H1 (cell line): ENCODE measurements around the gene STX16. TPM values are rescaled to one million over a fixed set of nuclear protein-coding genes. Genes with fewer than 3 reads are reported as not detected.

Experiments
- CTCF ChIA-PET: fragments of 300-600 bp; sonication (Branson Sonifier 250); formaldehyde crosslinking; loops from one replicate; lab custom pipeline; 2021; ENCODE audit not compliant: partially characterized antibody; lab: Charles Lee
- POLR2A ChIA-PET: fragments of 300-600 bp; sonication (Branson Sonifier 250); formaldehyde crosslinking; loops from one replicate; lab custom pipeline; 2021; ENCODE audit warnings: inconsistent platforms; ENCODE audit not compliant: partially characterized antibody; lab: Charles Lee
- DNase-seq, 2 experiments: peaks; one replicate each; pipeline versions ENCODE4 v3.0.0 to v3.0.0-alpha.2; 2010 to 2022; ENCODE audit warnings: low spot score in 2 of 2, low read depth in 1 of 2, mixed read lengths in 1 of 2
- FAIRE-seq: peaks from 2 replicates; lab custom pipeline; 2011; peaks lifted over from hg19 to GRCh38; lab: Jason Lieb, UNC
- H2AFZ ChIP-seq: 2 replicates; pipeline ENCODE4 v1.8.1; 2012; ENCODE audit warnings: low read length, inconsistent platforms
- H2AK5ac ChIP-seq: 2 replicates; pipeline ENCODE4 v1.6.1; 2013; ENCODE audit warnings: low read depth, low read length
- H2BK120ac ChIP-seq: replicated peaks from 2 replicates; pipeline ENCODE3; 2013; ENCODE audit warnings: low read depth, low read length, inconsistent platforms
- H2BK12ac ChIP-seq: 2 replicates; pipeline ENCODE4 v1.6.1; 2013; ENCODE audit warnings: low read depth, low read length
- H2BK15ac ChIP-seq: 2 replicates; pipeline ENCODE4 v1.6.1; 2013; ENCODE audit warnings: low read length
- H2BK20ac ChIP-seq: 2 replicates; pipeline ENCODE4 v1.6.1; 2013; ENCODE audit warnings: low read length
- H2BK5ac ChIP-seq: 2 replicates; pipeline ENCODE4 v1.6.1; 2013; ENCODE audit warnings: low read depth, low read length
- H3K14ac ChIP-seq: 2 replicates; pipeline ENCODE4 v1.6.1; 2013; ENCODE audit warnings: inconsistent platforms; ENCODE audit not compliant: insufficient read length
- H3K18ac ChIP-seq: 2 replicates; pipeline ENCODE4 v1.6.1; 2013; ENCODE audit warnings: low read length; ENCODE audit errors: extremely low read depth
- H3K23ac ChIP-seq: 2 replicates; pipeline ENCODE4 v1.6.1; 2013; ENCODE audit warnings: inconsistent platforms; ENCODE audit not compliant: insufficient read length
- H3K23me2 ChIP-seq: 2 replicates; pipeline ENCODE4 v1.6.1; 2013; ENCODE audit warnings: low read depth, low read length
- H3K27ac ChIP-seq: 2 replicates; pipeline ENCODE4 v1.6.1; 2011; ENCODE audit warnings: low read depth, low read length, inconsistent platforms
- H3K27me3 ChIP-seq, 4 experiments: replicated peaks in 1 of 4; 1 replicate in 1 of 4; 2 replicates in 3 of 4; pipeline versions ENCODE4 v1.6.1 to v1.8.1; 2011 to 2013; ENCODE audit warnings: low read length in 3 of 4, mild to moderate bottlenecking in 3 of 4, inconsistent platforms in 2 of 4, mixed read lengths in 2 of 4, moderate library complexity in 1 of 4; ENCODE audit not compliant: control insufficient read depth in 3 of 4, insufficient read depth in 3 of 4; ENCODE audit errors: extremely low read depth in 1 of 4
- H3K36me3 ChIP-seq, 4 experiments: 2 replicates each; pipeline versions ENCODE4 v1.6.1 to v1.8.1; 2011 to 2013; ENCODE audit warnings: mild to moderate bottlenecking in 4 of 4, low read length in 3 of 4, moderate library complexity in 2 of 4, control low read depth in 1 of 4, inconsistent platforms in 1 of 4; ENCODE audit not compliant: insufficient read depth in 4 of 4, control insufficient read depth in 2 of 4
- H3K4ac ChIP-seq: replicated peaks from 2 replicates; pipeline ENCODE3; 2013; ENCODE audit warnings: low read length, low read depth, mixed read lengths, inconsistent platforms; ENCODE audit not compliant: insufficient read length
- H3K4me1 ChIP-seq, 4 experiments: replicated peaks in 1 of 4; 1 replicate in 1 of 4; 2 replicates in 3 of 4; pipeline versions ENCODE4 v1.6.1 to v1.8.1; 2011 to 2013; ENCODE audit warnings: low read length in 3 of 4, inconsistent platforms in 2 of 4, mixed read lengths in 1 of 4; ENCODE audit not compliant: insufficient read depth in 4 of 4, control insufficient read depth in 3 of 4
- H3K4me2 ChIP-seq, 2 experiments: 2 replicates each; pipeline versions ENCODE4 v1.6.1 to v1.8.1; 2011 to 2013; ENCODE audit warnings: low read depth in 2 of 2, low read length in 2 of 2, control low read depth in 1 of 2, inconsistent platforms in 1 of 2, mild to moderate bottlenecking in 1 of 2; ENCODE audit not compliant: insufficient read depth in 1 of 2
- H3K4me3 ChIP-seq, 4 experiments: fragments of 200-600, 300-600 bp in 1 of 4; sonication (generic), shearing (Covaris generic), sonication (Bioruptor Twin) in 1 of 4; 2 replicates each; pipeline versions ENCODE4 v1.5.1 to v1.8.1; 2011 to 2016; ENCODE audit warnings: low read length in 4 of 4, low read depth in 3 of 4, control low read depth in 2 of 4, inconsistent platforms in 2 of 4, mild to moderate bottlenecking in 2 of 4, mixed read lengths in 1 of 4, moderate library complexity in 1 of 4; ENCODE audit not compliant: insufficient read depth in 2 of 4; ENCODE audit errors: extremely low read depth in 1 of 4
- H3K56ac ChIP-seq: replicated peaks from 2 replicates; pipeline ENCODE3; 2013; ENCODE audit warnings: low read depth, mild to moderate bottlenecking, mixed read lengths, low read length, inconsistent platforms; ENCODE audit not compliant: insufficient read length
- H3K79me1 ChIP-seq: 2 replicates; pipeline ENCODE4 v1.6.1; 2013; ENCODE audit warnings: low read depth, low read length, control low read depth
- H3K79me2 ChIP-seq, 2 experiments: 2 replicates each; pipeline versions ENCODE4 v1.6.1 to v1.8.1; 2012 to 2013; ENCODE audit warnings: low read length in 2 of 2, mild to moderate bottlenecking in 2 of 2, inconsistent platforms in 1 of 2; ENCODE audit not compliant: insufficient read depth in 2 of 2, control insufficient read depth in 1 of 2
- H3K9ac ChIP-seq, 4 experiments: replicated peaks in 1 of 4; 1 replicate in 1 of 4; 2 replicates in 3 of 4; pipeline versions ENCODE4 v1.6.1 to v1.8.1; 2011 to 2013; ENCODE audit warnings: low read depth in 3 of 4, low read length in 3 of 4, control low read depth in 2 of 4, mild to moderate bottlenecking in 2 of 4, moderate library complexity in 2 of 4, inconsistent platforms in 1 of 4; ENCODE audit errors: extremely low read depth in 1 of 4
- H3K9me3 ChIP-seq, 2 experiments: 2 replicates each; pipeline versions ENCODE4 v1.6.1 to v1.8.1; 2012 to 2013; ENCODE audit warnings: mild to moderate bottlenecking in 2 of 2, moderate library complexity in 2 of 2, control low read depth in 1 of 2, inconsistent platforms in 1 of 2, low read depth in 1 of 2, low read length in 1 of 2, mixed read lengths in 1 of 2; ENCODE audit not compliant: insufficient read depth in 2 of 2
- H4K20me1 ChIP-seq, 2 experiments: replicated peaks in 1 of 2; 2 replicates each; pipeline versions ENCODE3 to v1.8.1; 2011 to 2013; ENCODE audit warnings: inconsistent platforms in 2 of 2, low read length in 2 of 2, mild to moderate bottlenecking in 1 of 2; ENCODE audit not compliant: insufficient read depth in 2 of 2, control insufficient read depth in 1 of 2
- H4K5ac ChIP-seq: 2 replicates; pipeline ENCODE4 v1.6.1; 2013; ENCODE audit warnings: low read length, low read depth, mixed read lengths, inconsistent platforms; ENCODE audit not compliant: insufficient read length
- H4K8ac ChIP-seq: 2 replicates; pipeline ENCODE4 v1.8.0; 2013; ENCODE audit warnings: mild to moderate bottlenecking, moderate library complexity, low read length, inconsistent platforms; ENCODE audit not compliant: insufficient read depth; ENCODE audit errors: extremely low read depth
- H4K91ac ChIP-seq: replicated peaks from 2 replicates; pipeline ENCODE3; 2013; ENCODE audit warnings: low read length, mixed read lengths, inconsistent platforms; ENCODE audit not compliant: insufficient read length
- CTBP2 ChIP-seq: IDR thresholded peaks from 2 replicates; pipeline ENCODE4 v1.7.0; 2011; ENCODE audit warnings: borderline replicate concordance, mild to moderate bottlenecking, moderate library complexity, mixed read lengths, low read length; ENCODE audit not compliant: insufficient read depth, insufficient read length
- FOSL1 ChIP-seq: IDR thresholded peaks from 2 replicates; pipeline ENCODE4 v1.6.1; 2011; ENCODE audit warnings: mild to moderate bottlenecking, low read depth, low read length, moderate library complexity; ENCODE audit not compliant: insufficient read depth
- TBP ChIP-seq: IDR thresholded peaks from 2 replicates; pipeline ENCODE4 v1.6.1; 2011; ENCODE audit warnings: low read depth, low read length, improper control_type of control experiment
- TCF12 ChIP-seq: IDR thresholded peaks from 2 replicates; pipeline ENCODE4 v1.6.1; 2011; ENCODE audit warnings: low read depth, mild to moderate bottlenecking, low read length
- WGBS, 2 experiments: shearing (Covaris generic) in 1 of 2; methylation state at CpG; one replicate each; pipeline versions ENCODE4 v1.1.6 to v1.1.7; 2013 to 2015; ENCODE audit warnings: low lambda C conversion rate in 2 of 2, mixed read lengths in 2 of 2, inconsistent platforms in 1 of 2, low coverage in 1 of 2, missing lambda C conversion rate in 1 of 2; ENCODE audit not compliant: insufficient replicate concordance in 2 of 2, insufficient coverage in 1 of 2, insufficient read length in 1 of 2; ENCODE audit errors: extremely low coverage in 1 of 2, missing lambda C conversion rate in 1 of 2; 5-methylcytosine and 5-hydroxymethylcytosine counted together
- polyA plus RNA-seq, 7 experiments: library from polyadenylated mRNA; depleted of rRNA in 3 of 7; stranded (reverse) in 5 of 7; unstranded in 2 of 7; fragments of >200 nt in 5 of 7; fragments of 200-250 nt in 2 of 7; gene quantifications; 1 replicate in 5 of 7; 2 replicates in 1 of 7; 4 replicates in 1 of 7; pipeline versions ENCODE4 v1.2.1 to v1.2.3, GENCODE V29; 2011 to 2013; ENCODE audit warnings: missing spikeins in 2 of 7, mixed read lengths in 2 of 7
- total RNA-seq: library from RNA; stranded (reverse); fragmentation: NEBNext Ultra II Directional; extraction: Animal tissue kit (Norgen Biotek cat#: 25700); gene quantifications from 2 replicates; pipeline ENCODE4 v1.2.1, GENCODE V29; 2021

The STX16 gene
- total and polyA plus RNA-seq, 2 of the 8 experiments (the other 6 are each of a cell fraction or from before 2014, with no cell fraction given) = 45.2 to 61.6 TPM

DNA sequence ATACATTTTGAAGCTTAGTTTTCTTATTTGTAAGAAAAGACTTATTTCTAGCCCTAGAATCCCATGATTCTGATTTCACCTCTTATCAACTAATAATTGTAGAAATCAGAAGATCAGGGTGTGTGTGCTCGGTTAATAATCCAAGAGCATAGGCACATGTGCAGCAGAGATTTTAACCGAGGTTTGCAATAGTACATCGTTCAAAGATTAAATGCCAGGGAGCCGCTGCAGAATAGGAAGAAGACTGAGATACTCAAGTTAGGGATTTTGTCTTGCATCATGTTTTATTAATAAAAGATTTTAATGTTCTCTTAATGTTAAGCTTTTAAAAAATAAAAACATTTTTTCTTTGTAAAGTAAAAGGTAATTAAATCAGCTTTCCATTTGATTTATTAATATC lies 6.9 kb downstream of the STX16 start:
- Histone ChIP-seq H3K56ac (no peak overlapping the region), H3K4ac (no peak overlapping the region), H2AFZ (no peak overlapping the region), H2BK5ac (no peak overlapping the region), H3K9ac (no peak overlapping the region), H3K23me2 (peaks cover 2% of the 10 kb centered on the region), H4K91ac (no peak overlapping the region), H3K27ac (no peak overlapping the region), H3K23ac (no peak overlapping the region), H3K79me2 (peaks cover 44 to 98% of the 10 kb centered on the region in 2 experiments), H4K20me1 (no peaks in the 10 kb centered on the region), H4K5ac (no peak overlapping the region), H3K4me3 (peak overlapping the region in 1 of 4 experiments; percentile 23; a peak in 1 of 8 replicates), H3K14ac (no peak overlapping the region), H3K36me3 (peaks cover 0 to 20% (median 1%) of the 10 kb centered on the region in 4 experiments; a peak in 4 of 8 replicates), H3K4me1 (peaks cover 8 to 28% (median 21%) of the 10 kb centered on the region in 4 experiments), H2BK20ac (no peak overlapping the region), H2BK15ac (no peak overlapping the region), H4K8ac (no peak overlapping the region), H3K9me3 (no peaks in the 10 kb centered on the region), H3K79me1 (peaks cover 7% of the 10 kb centered on the region), H3K4me2 (peak overlapping the region in 1 of 2 experiments; percentile 86; a peak in 1 of 4 replicates), H3K18ac (no peak overlapping the region), H2BK12ac (no peak overlapping the region), H3K27me3 (no peaks in the 10 kb centered on the region), H2AK5ac (no peak overlapping the region), H2BK120ac (no peak overlapping the region)
- 94% methylated on average over 4 of the region's 4 CpGs; no CpG with 5 or more reads in 1 of the 2 experiments for WGBS, 2 experiments
- TF ChIP-seq FOSL1 (no peak), TBP (no peak), TCF12 (no peak), CTBP2 (no peak)
- ChIA-PET POLR2A (interaction anchor here (1.4 to 11.7 kb wide), 4 partner anchors 10 to 43 kb away, joined by 5 to 242 read pairs (median 6); no protein-coding TSS in a partner anchor), CTCF (interaction anchor here (1.0 to 3.3 kb wide), 8 partner anchors 9 to 181 kb away, joined by 4 to 12 read pairs (median 5); no protein-coding TSS in a partner anchor)
- DNase-seq = no peak
- FAIRE-seq = no peak
